Mesendoderm (in vitro differentiated cells): ENCODE measurements around the gene HHIPL1.

Experiments
- DNase-seq: peaks from one replicate; pipeline ENCODE4 v3.0.0; 2013
- H2AK5ac ChIP-seq: 2 replicates; pipeline ENCODE4 v1.6.1; 2013; ENCODE audit warnings: low read length, inconsistent platforms
- H2BK120ac ChIP-seq: 2 replicates; pipeline ENCODE4 v1.6.1; 2013; ENCODE audit warnings: low read depth, mild to moderate bottlenecking, low read length, moderate library complexity, mixed read lengths
- H2BK15ac ChIP-seq: replicated peaks from 2 replicates; pipeline ENCODE4 v1.6.1; 2013; ENCODE audit warnings: low read depth, mild to moderate bottlenecking, moderate library complexity
- H2BK5ac ChIP-seq: 2 replicates; pipeline ENCODE4 v1.6.1; 2013; ENCODE audit warnings: low read length, inconsistent platforms
- H3K18ac ChIP-seq: 2 replicates; pipeline ENCODE4 v1.6.1; 2013; ENCODE audit warnings: mild to moderate bottlenecking, low read length, mixed read lengths
- H3K23ac ChIP-seq: one replicate; pipeline ENCODE4 v1.6.1; 2013; ENCODE audit warnings: low read length
- H3K27ac ChIP-seq: 2 replicates; pipeline ENCODE4 v1.5.1; 2013; ENCODE audit warnings: low read depth, mild to moderate bottlenecking, inconsistent platforms, low read length, moderate library complexity
- H3K27me3 ChIP-seq: 2 replicates; pipeline ENCODE4 v1.6.1; 2013; ENCODE audit warnings: low read length, control low read depth, mild to moderate bottlenecking, inconsistent platforms; ENCODE audit not compliant: insufficient read depth, poor library complexity
- H3K36me3 ChIP-seq: 2 replicates; pipeline ENCODE4 v1.6.1; 2013; ENCODE audit warnings: low read length, inconsistent platforms; ENCODE audit not compliant: control insufficient read depth, insufficient read depth
- H3K4ac ChIP-seq: one replicate; pipeline ENCODE4 v1.6.1; 2013; ENCODE audit warnings: low read depth, mild to moderate bottlenecking, low read length, moderate library complexity
- H3K4me1 ChIP-seq: 2 replicates; pipeline ENCODE4 v1.6.1; 2013; ENCODE audit warnings: low read depth, low read length, inconsistent platforms; ENCODE audit not compliant: control insufficient read depth
- H3K4me2 ChIP-seq: 2 replicates; pipeline ENCODE4 v1.6.1; 2013; ENCODE audit warnings: low read length
- H3K4me3 ChIP-seq: 2 replicates; pipeline ENCODE4 v1.5.1; 2013; ENCODE audit warnings: mild to moderate bottlenecking, low read length
- H3K56ac ChIP-seq: one replicate; pipeline ENCODE4 v1.6.1; 2013; ENCODE audit warnings: low read length
- H3K79me1 ChIP-seq: 2 replicates; pipeline ENCODE4 v1.6.1; 2013; ENCODE audit warnings: low read length, inconsistent platforms
- H3K79me2 ChIP-seq: 2 replicates; pipeline ENCODE4 v1.6.1; 2013; ENCODE audit warnings: mild to moderate bottlenecking, low read length; ENCODE audit not compliant: control insufficient read depth, insufficient read depth
- H3K9ac ChIP-seq: 2 replicates; pipeline ENCODE4 v1.6.1; 2013; ENCODE audit warnings: low read length, inconsistent platforms
- H4K5ac ChIP-seq: one replicate; pipeline ENCODE4 v1.6.1; 2013; ENCODE audit warnings: low read length
- H4K8ac ChIP-seq: one replicate; pipeline ENCODE4 v1.6.1; 2013; ENCODE audit warnings: low read depth, mild to moderate bottlenecking, control low read depth, low read length, moderate library complexity
- WGBS: extraction: QIAGEN DNeasy Blood & Tissue Kit; methylation state at CpG from one replicate; pipeline ENCODE4 v1.1.7; 2013; ENCODE audit warnings: low lambda C conversion rate, missing lambda C conversion rate; ENCODE audit not compliant: insufficient coverage; ENCODE audit errors: extremely low coverage; 5-methylcytosine and 5-hydroxymethylcytosine counted together

Gene HHIPL1

GRCh38 chr14:99682809-99683618, 38.1 kb downstream of the HHIPL1 start:
- no CpG with 5 or more reads among the region's 42 CpGs for WGBS
- no peak overlapping the region for H2BK5ac ChIP-seq
- H3K27ac ChIP-seq = no peak overlapping the region
- H4K8ac ChIP-seq = no peak overlapping the region
- peak overlapping the region; percentile 82 for H3K4me2 ChIP-seq
- no peak overlapping the region for H3K18ac ChIP-seq
- H3K56ac ChIP-seq = peak overlapping the region; percentile 61
- peak overlapping the region; percentile 75 for H3K4me3 ChIP-seq
- H3K79me2 ChIP-seq = no peaks in the 10 kb centered on the region
- no peaks in the 10 kb centered on the region for H3K36me3 ChIP-seq
- no peaks in the 10 kb centered on the region for H3K79me1 ChIP-seq
- DNase-seq = peak; percentile 82
- H4K5ac ChIP-seq = no peak overlapping the region
- no peak overlapping the region for H3K4ac ChIP-seq
- H2BK120ac ChIP-seq = no peak overlapping the region
- H2AK5ac ChIP-seq = no peak overlapping the region
- no peak overlapping the region for H3K23ac ChIP-seq
- peaks cover 4% of the 10 kb centered on the region for H3K4me1 ChIP-seq
- H2BK15ac ChIP-seq = no peak overlapping the region
- no peaks in the 10 kb centered on the region for H3K27me3 ChIP-seq
- H3K9ac ChIP-seq = peak overlapping the region; percentile 76

- WGBS = no CpG with 5 or more reads among the region's 83 CpGs
Observed at GRCh38 chr14:99683619-99684409, 38.9 kb downstream of the HHIPL1 start, which contains the start of gene CYP46A1. Gene CYP46A1 (plus strand): TSS chr14:99684298. CDS start chr14:99684418, 120 bp downstream.

GRCh38 chr14:99684410-99684934, 39.5 kb downstream of the HHIPL1 start:
- Histone ChIP-seq H2BK15ac (no peak overlapping the region), H3K27me3 (no peaks in the 10 kb centered on the region), H3K27ac (no peak overlapping the region), H3K23ac (no peak overlapping the region), H3K4me3 (peak overlapping the region; percentile 58), H2AK5ac (no peak overlapping the region), H3K9ac (peak overlapping the region; percentile 74), H3K4me1 (peaks cover 4% of the 10 kb centered on the region), H3K79me1 (no peaks in the 10 kb centered on the region), H3K18ac (no peak overlapping the region), H4K8ac (no peak overlapping the region), H3K4me2 (peak overlapping the region; percentile 75), H3K36me3 (no peaks in the 10 kb centered on the region), H4K5ac (no peak overlapping the region), H3K4ac (no peak overlapping the region), H2BK5ac (no peak overlapping the region), H3K56ac (peak overlapping the region; percentile 74), H3K79me2 (no peaks in the 10 kb centered on the region), H2BK120ac (no peak overlapping the region)
- WGBS = no CpG with 5 or more reads among the region's 45 CpGs
- peak; percentile 32 for DNase-seq

More at GRCh38 chr14:99683619-99684409, 38.9 kb downstream of the HHIPL1 start, which contains the start of gene CYP46A1:
- DNase-seq = peak; percentile 99
- Histone ChIP-seq H2BK5ac (no peak within 1 kb of the TSS), H4K8ac (peak within 1 kb of the TSS; percentile 77), H3K79me2 (no peaks in the 10 kb centered on the region), H3K27ac (no peak within 1 kb of the TSS), H3K4me1 (peaks cover 4% of the 10 kb centered on the region), H2BK120ac (no peak within 1 kb of the TSS), H3K4me2 (peak within 1 kb of the TSS; percentile 82), H3K18ac (peak within 1 kb of the TSS; percentile 65), H3K27me3 (no peaks in the 10 kb centered on the region), H4K5ac (no peak within 1 kb of the TSS), H3K56ac (peak within 1 kb of the TSS; percentile 74), H3K79me1 (no peaks in the 10 kb centered on the region), H2AK5ac (no peak within 1 kb of the TSS), H3K4ac (no peak within 1 kb of the TSS), H2BK15ac (no peak within 1 kb of the TSS), H3K23ac (no peak within 1 kb of the TSS), H3K9ac (peak within 1 kb of the TSS; percentile 76), H3K4me3 (peak within 1 kb of the TSS; percentile 75), H3K36me3 (no peaks in the 10 kb centered on the region)

- Histone ChIP-seq H4K5ac (no peak overlapping the region), H3K4ac (no peak overlapping the region), H2BK120ac (no peak overlapping the region), H2BK15ac (no peak overlapping the region), H3K18ac (no peak overlapping the region), H3K27me3 (no peaks in the 10 kb centered on the region), H3K79me1 (no peaks in the 10 kb centered on the region), H3K23ac (no peak overlapping the region), H3K56ac (no peak overlapping the region), H3K27ac (no peak overlapping the region), H2BK5ac (no peak overlapping the region), H3K4me1 (peaks cover 4% of the 10 kb centered on the region), H3K79me2 (no peaks in the 10 kb centered on the region), H3K36me3 (no peaks in the 10 kb centered on the region), H3K4me3 (no peak overlapping the region), H2AK5ac (no peak overlapping the region), H3K4me2 (no peak overlapping the region), H3K9ac (no peak overlapping the region), H4K8ac (no peak overlapping the region)
- WGBS = no CpG with 5 or more reads among the region's 11 CpGs
- DNase-seq = peak; percentile 19
Observed at GRCh38 chr14:99685151-99685591, 40.2 kb downstream of the HHIPL1 start.

GRCh38 chr14:99685596-99685995, 40.7 kb downstream of the HHIPL1 start:
- H3K23ac ChIP-seq = no peak overlapping the region
- no peak overlapping the region for H3K4ac ChIP-seq
- H2AK5ac ChIP-seq = no peak overlapping the region
- no peak overlapping the region for H4K8ac ChIP-seq
- H3K79me1 ChIP-seq = no peaks in the 10 kb centered on the region
- H2BK15ac ChIP-seq = no peak overlapping the region
- no peaks in the 10 kb centered on the region for H3K36me3 ChIP-seq
- no peak for DNase-seq
- no peaks in the 10 kb centered on the region for H3K27me3 ChIP-seq
- H2BK5ac ChIP-seq = no peak overlapping the region
- no peak overlapping the region for H2BK120ac ChIP-seq
- H3K56ac ChIP-seq = no peak overlapping the region
- no peak overlapping the region for H3K18ac ChIP-seq
- no CpG with 5 or more reads among the region's 1 CpG for WGBS
- no peak overlapping the region for H3K9ac ChIP-seq
- H3K4me1 ChIP-seq = peaks cover 4% of the 10 kb centered on the region
- no peaks in the 10 kb centered on the region for H3K79me2 ChIP-seq
- no peak overlapping the region for H4K5ac ChIP-seq
- H3K27ac ChIP-seq = no peak overlapping the region
- no peak overlapping the region for H3K4me2 ChIP-seq
- H3K4me3 ChIP-seq = no peak overlapping the region
